Measurements from ENCODE around the gene HNRNPUL1.

Gene HNRNPUL1

DNA sequence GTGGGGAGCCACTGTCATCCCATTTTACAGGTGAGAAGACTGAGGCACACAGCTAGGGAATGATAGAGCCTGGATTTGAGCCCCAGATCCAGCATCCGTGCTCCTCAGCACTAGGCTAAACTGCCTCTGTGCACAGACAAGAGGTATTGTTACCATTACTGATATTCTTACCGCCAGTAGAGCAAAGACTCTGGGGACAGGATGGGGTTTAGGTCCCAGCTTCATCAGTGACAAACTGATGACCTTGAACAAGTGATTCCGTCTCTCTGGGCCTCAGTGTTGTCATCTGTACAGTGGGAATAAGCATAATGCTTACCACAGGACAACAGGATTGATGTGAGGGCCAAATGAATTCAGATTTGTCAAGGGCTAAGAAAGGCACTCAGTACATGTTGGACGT, 28.7 kb upstream of the HNRNPUL1 start:
- H3K4me3 ChIP-seq (ENCODE audit: low read depth, low read length) = no peak overlapping the region
- no peak for DNase-seq (ENCODE audit: low read depth)
- TF ChIP-seq, protein P1, sequence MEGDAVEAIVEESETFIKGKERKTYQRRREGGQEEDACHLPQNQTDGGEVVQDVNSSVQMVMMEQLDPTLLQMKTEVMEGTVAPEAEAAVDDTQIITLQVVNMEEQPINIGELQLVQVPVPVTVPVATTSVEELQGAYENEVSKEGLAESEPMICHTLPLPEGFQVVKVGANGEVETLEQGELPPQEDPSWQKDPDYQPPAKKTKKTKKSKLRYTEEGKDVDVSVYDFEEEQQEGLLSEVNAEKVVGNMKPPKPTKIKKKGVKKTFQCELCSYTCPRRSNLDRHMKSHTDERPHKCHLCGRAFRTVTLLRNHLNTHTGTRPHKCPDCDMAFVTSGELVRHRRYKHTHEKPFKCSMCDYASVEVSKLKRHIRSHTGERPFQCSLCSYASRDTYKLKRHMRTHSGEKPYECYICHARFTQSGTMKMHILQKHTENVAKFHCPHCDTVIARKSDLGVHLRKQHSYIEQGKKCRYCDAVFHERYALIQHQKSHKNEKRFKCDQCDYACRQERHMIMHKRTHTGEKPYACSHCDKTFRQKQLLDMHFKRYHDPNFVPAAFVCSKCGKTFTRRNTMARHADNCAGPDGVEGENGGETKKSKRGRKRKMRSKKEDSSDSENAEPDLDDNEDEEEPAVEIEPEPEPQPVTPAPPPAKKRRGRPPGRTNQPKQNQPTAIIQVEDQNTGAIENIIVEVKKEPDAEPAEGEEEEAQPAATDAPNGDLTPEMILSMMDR (conservative IDR thresholded peaks at IDR 0.05; ENCODE audit: low read depth, low read length) = no peak

DNA sequence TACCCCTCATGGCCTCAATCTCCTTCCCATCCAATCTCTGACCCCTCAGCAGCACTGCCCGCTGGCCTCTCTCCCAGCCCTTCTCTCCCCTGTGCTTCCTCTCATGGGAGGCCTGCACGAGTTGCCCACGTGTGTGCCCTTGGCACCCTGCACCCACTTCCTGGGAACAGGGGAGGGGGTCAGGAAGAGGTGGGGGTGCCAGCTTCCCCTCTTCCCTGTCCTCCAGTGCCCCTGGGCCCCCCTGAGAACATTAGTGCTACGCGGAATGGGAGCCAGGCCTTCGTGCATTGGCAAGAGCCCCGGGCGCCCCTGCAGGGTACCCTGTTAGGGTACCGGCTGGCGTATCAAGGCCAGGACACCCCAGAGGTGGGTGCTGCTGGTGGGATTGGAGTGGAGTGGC, 25.9 kb upstream of the HNRNPUL1 start:
- DNase-seq (ENCODE audit: low read depth) = no peak
- no peak overlapping the region for H3K4me3 ChIP-seq (ENCODE audit: low read depth, low read length)
- TF ChIP-seq, protein P1 (conservative IDR thresholded peaks at IDR 0.05; ENCODE audit: low read depth, low read length) = no peak

DNA sequence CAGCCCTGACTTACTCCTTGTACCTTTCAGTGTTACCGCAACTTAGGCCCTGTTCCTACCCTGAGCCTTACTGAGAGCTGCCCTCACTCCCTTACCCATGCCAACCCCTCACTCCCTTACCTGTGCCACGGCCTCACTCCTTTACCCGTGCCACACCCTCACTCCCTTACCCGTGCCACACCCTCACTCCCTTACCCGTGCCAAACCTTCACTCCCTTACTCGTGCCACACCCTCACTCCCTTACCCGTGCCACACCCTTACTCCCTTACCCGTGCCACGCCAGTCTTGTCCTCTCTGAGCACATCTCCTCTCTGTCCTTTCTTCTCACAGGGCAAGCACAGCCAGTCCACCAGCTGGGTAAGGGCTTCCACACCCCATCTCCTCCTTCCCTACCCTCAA, 24.8 kb upstream of the HNRNPUL1 start:
- TF ChIP-seq, protein P1 (conservative IDR thresholded peaks at IDR 0.05; ENCODE audit: low read depth, low read length) = no peak
- no peak overlapping the region for H3K4me3 ChIP-seq (ENCODE audit: low read depth, low read length)
- DNase-seq (ENCODE audit: low read depth) = no peak

DNA sequence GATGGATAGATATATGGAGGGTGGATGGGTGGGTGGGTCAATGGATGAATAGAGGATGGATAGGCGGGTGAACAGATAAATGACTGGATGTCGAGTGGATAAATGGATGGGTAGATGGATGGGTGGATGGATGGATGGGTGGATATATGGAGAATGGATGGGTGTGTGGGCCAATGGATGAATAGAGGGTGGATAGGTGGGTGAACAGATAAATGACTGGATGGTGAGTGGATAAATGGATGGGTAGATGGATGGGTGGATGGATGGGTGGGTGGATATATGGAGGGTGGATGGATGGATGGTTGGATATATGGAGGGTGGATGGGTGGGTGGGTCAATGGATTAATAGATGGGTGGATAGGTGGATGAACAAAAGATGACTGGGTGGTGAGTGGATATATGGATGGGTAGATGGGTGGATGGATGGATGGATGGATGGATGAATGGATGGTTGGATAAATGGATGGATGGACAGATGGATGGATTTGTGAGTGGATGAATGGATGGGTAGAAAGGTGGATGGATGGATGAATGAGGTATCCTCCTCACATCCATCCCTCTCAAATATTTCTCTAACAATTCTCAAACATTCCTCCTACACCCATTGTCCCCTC, 24.1 kb upstream of the HNRNPUL1 start:
- no peak overlapping the region for H3K4me3 ChIP-seq (ENCODE audit: low read depth, low read length)
- TF ChIP-seq, protein P1 (conservative IDR thresholded peaks at IDR 0.05; ENCODE audit: low read depth, low read length) = no peak
- no peak for DNase-seq (ENCODE audit: low read depth)

DNA sequence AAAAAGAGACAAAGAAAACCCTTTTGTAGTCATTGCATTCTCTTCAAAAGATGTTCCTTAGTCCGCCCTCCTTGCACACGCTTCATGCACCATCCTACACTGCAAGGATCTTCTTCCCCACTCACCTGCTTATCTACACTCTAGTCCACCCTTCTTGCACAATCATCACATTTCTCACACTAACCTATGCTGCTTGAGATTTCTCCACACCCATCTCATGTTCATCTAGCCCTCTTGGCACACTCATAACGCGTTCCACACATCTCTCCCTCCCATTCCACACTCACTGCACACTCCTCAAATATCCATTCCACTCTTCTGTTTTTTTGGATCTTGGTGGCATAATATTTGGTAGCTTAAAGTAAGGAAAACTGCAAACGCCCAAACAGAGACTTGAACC, 22.3 kb upstream of the HNRNPUL1 start:
- no peak for DNase-seq (ENCODE audit: low read depth)
- H3K4me3 ChIP-seq (ENCODE audit: low read depth, low read length) = no peak overlapping the region
- TF ChIP-seq, protein P1 (conservative IDR thresholded peaks at IDR 0.05; ENCODE audit: low read depth, low read length) = no peak

DNA sequence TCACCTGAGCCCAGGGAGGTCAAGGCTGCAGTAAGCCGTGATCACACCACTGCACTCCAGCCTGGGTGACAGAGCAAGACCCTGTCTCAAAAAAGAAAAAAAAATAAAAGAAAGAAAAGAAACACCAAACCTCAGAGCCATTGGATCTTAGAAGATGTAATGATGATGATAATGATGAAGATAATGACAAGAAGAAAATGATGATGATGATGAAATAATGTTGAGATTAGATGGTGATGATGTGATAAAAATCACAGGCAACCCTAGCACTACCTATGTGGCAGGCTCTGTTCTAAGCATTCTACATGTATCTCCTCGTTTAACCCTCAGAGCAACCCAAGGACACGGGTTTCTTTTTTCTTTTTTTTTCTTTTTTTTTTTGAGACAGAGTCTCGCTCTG, 20.1 kb upstream of the HNRNPUL1 start:
- DNase-seq (ENCODE audit: low read depth) = no peak
- TF ChIP-seq, protein P1 (conservative IDR thresholded peaks at IDR 0.05; ENCODE audit: low read depth, low read length) = no peak
- no peak overlapping the region for H3K4me3 ChIP-seq (ENCODE audit: low read depth, low read length)

DNA sequence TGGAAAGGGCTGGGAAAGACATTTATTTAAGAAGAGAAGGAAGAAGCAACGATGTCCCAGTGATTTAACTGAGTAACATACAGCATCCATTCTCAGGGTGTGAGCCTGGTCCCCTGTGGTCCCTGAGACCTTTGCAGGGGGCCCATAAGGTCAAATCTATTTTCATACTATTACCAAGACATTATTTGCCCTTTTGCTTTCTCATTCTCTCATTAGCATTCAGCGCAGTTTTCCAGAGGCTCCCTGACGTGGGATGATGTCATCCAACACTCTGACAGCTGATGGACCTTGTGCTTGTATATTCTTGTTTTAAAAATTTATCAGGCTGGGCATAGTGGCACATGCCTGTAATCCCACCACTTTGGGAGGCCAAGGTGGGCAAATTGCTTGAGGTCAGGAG, 18.3 kb upstream of the HNRNPUL1 start:
- TF ChIP-seq, protein P1 (conservative IDR thresholded peaks at IDR 0.05; ENCODE audit: low read depth, low read length) = no peak

More for the DNA sequence above, 18.3 kb upstream of the HNRNPUL1 start:
- H3K4me3 ChIP-seq (ENCODE audit: low read depth, low read length) = no peak overlapping the region
- no peak for DNase-seq (ENCODE audit: low read depth)
